Activated CD8-positive, alpha-beta T cell treated with anti-CD3 and anti-CD28 coated beads for 36 hours (primary cell): ENCODE measurements around the gene IP6K2. TPM values are rescaled to one million over a fixed set of nuclear protein-coding genes. Genes with fewer than 3 reads are reported as not detected.

Experiments
- ATAC-seq: fragments of 200-7000 bp; cut with Tn5 transposase; one replicate; pipeline ENCODE4 v1.10.0; 2021; ENCODE audit warnings: mild to moderate bottlenecking, moderate library complexity
- CTCF ChIA-PET: fragments of 350-600 bp; sonication (Branson Sonifier 250); formaldehyde crosslinking; loops from one replicate; lab custom pipeline; 2021; ENCODE audit warnings: antibody characterized with exemption; lab: Charles Lee
- POLR2A ChIA-PET: fragments of 350-600 bp; sonication (Branson Sonifier 250); formaldehyde crosslinking; loops from one replicate; lab custom pipeline; 2021; ENCODE audit warnings: antibody characterized with exemption; lab: Charles Lee
- DNase-seq: peaks from one replicate; pipeline ENCODE4 v3.0.0-alpha.2; 2020
- H3K27ac Mint-ChIP-seq: one replicate; pipeline ENCODE4 v1.8.0; 2021; ENCODE audit warnings: mild to moderate bottlenecking, mixed read lengths
- H3K27me3 Mint-ChIP-seq: one replicate; pipeline ENCODE4 v1.8.0; 2021; ENCODE audit warnings: mixed read lengths
- H3K36me3 Mint-ChIP-seq: one replicate; pipeline ENCODE4 v1.8.0; 2021; ENCODE audit warnings: low read depth, mixed read lengths
- H3K4me1 Mint-ChIP-seq: one replicate; pipeline ENCODE4 v1.8.0; 2021; ENCODE audit warnings: low read depth, mixed read lengths
- H3K4me3 Mint-ChIP-seq: one replicate; pipeline ENCODE4 v1.8.0; 2021; ENCODE audit warnings: mild to moderate bottlenecking, moderate library complexity, mixed read lengths
- H3K9me3 Mint-ChIP-seq: one replicate; pipeline ENCODE4 v1.8.0; 2021; ENCODE audit warnings: mixed read lengths
- CTCF ChIP-seq: fragments of 200-600 bp; IDR thresholded peaks from one replicate; pipeline ENCODE4 v1.8.0; 2022; ENCODE audit warnings: antibody characterized with exemption, mild to moderate bottlenecking
- intact Hi-C: fragments of 100-400 bp; cut with micrococcal nuclease; formaldehyde crosslinking; loops from one replicate; pipeline ENCODE4 v1.10.0; 2022
- total RNA-seq, 2 experiments: library from RNA; stranded (reverse); gene quantifications; one replicate each; pipeline ENCODE4 v1.2.3, GENCODE V29; 2021

Gene IP6K2
- total RNA-seq, 2 experiments from 2014 or later, result 47.7 to 48.0 TPM

GRCh38 chr3:48680811-48681540, 36.0 kb downstream of the IP6K2 start:
- intact Hi-C loops, result no loop called here
- POLR2A ChIA-PET, result interaction anchor here (2.3 kb wide), 1 partner anchor 10 kb away, joined by 11 read pairs; no protein-coding TSS in a partner anchor

GRCh38 chr3:48679411-48680391, 37.3 kb downstream of the IP6K2 start:
- Mint-ChIP-seq H3K36me3 (peaks cover 55% of the 10 kb centered on the region), H3K27ac (peak overlapping the region; percentile 24), H3K27me3 (no peaks in the 10 kb centered on the region), H3K9me3 (no peaks in the 10 kb centered on the region), H3K4me3 (no peak overlapping the region), H3K4me1 (peaks cover 17% of the 10 kb centered on the region)
- ChIA-PET CTCF (no interaction called here), POLR2A (interaction anchor here (2.3 kb wide), 1 partner anchor 9 kb away, joined by 11 read pairs; no protein-coding TSS in a partner anchor)
- DNase-seq (no peak), ATAC-seq (no peak)
- no peak for TF ChIP-seq CTCF
- intact Hi-C loops, result no loop called here

More at GRCh38 chr3:48680811-48681540, 36.0 kb downstream of the IP6K2 start:
- DNase-seq (no peak), ATAC-seq (no peak)
- H3K4me1 Mint-ChIP-seq, result peaks cover 21% of the 10 kb centered on the region
- no peak overlapping the region for H3K27ac Mint-ChIP-seq
- no peaks in the 10 kb centered on the region for H3K27me3 Mint-ChIP-seq
- H3K36me3 Mint-ChIP-seq, result peaks cover 57% of the 10 kb centered on the region
- CTCF ChIA-PET, result interaction anchor here (0.9 to 1.4 kb wide), 2 partner anchors 15 to 17 kb away, joined by 5 read pairs; no protein-coding TSS in a partner anchor
- H3K9me3 Mint-ChIP-seq, result no peaks in the 10 kb centered on the region
- no peak for TF ChIP-seq CTCF
- no peak overlapping the region for H3K4me3 Mint-ChIP-seq

- peaks cover 9% of the 10 kb centered on the region for H3K4me1 Mint-ChIP-seq
- H3K27ac Mint-ChIP-seq, result no peak overlapping the region
- ChIA-PET POLR2A (no interaction called here), CTCF (no interaction called here)
- ATAC-seq (no peak), DNase-seq (no peak)
- H3K27me3 Mint-ChIP-seq, result no peaks in the 10 kb centered on the region
- intact Hi-C loops, result no loop called here
- H3K9me3 Mint-ChIP-seq, result no peaks in the 10 kb centered on the region
- no peak for TF ChIP-seq CTCF
- H3K36me3 Mint-ChIP-seq, result peaks cover 49% of the 10 kb centered on the region
- H3K4me3 Mint-ChIP-seq, result no peak overlapping the region
These were observed 38.2 kb downstream of the IP6K2 start for GRCh38 chr3:48678566-48679380.

GRCh38 chr3:48678056-48678455, 39.0 kb downstream of the IP6K2 start:
- intact Hi-C loops, result no loop called here
- Mint-ChIP-seq H3K27ac (no peak overlapping the region), H3K27me3 (no peaks in the 10 kb centered on the region), H3K4me3 (no peak overlapping the region), H3K36me3 (peaks cover 49% of the 10 kb centered on the region), H3K4me1 (peaks cover 4% of the 10 kb centered on the region), H3K9me3 (no peaks in the 10 kb centered on the region)
- TF ChIP-seq CTCF, result no peak
- ATAC-seq, result no peak
- DNase-seq, result no peak
- ChIA-PET POLR2A (interaction anchor here (0.6 to 1.1 kb wide), 3 partner anchors 13 to 26 kb away, joined by 3 read pairs; no protein-coding TSS in a partner anchor), CTCF (no interaction called here)
